Esophagus squamous epithelium (tissue), 5 donors: Measurements from ENCODE around the gene DRD2. TPM values are rescaled to one million over a fixed set of nuclear protein-coding genes. Genes with fewer than 3 reads are reported as not detected.

Experiments
- DNase-seq: peaks from one replicate; lab custom pipeline; 2025; lab: John Stamatoyannopoulos, UW
- H3K27ac ChIP-seq, 4 donors: fragments of 200-600 bp; sonication (generic); one replicate each; pipeline ENCODE4 v1.5.1; 2016 to 2019; ENCODE audit warnings: mild to moderate bottlenecking in 1 of 4
- H3K27me3 ChIP-seq, 4 donors: fragments of 200-600 bp; sonication (generic); 1 replicate in 3 of 4; 2 replicates in 1 of 4; pipeline versions ENCODE4 v1.5.1 to v1.6.0; 2017 to 2021; ENCODE audit warnings: antibody characterized with exemption in 1 of 4
- H3K36me3 ChIP-seq, 3 donors: fragments of 200-600 bp; sonication (generic); one replicate each; pipeline ENCODE4 v1.5.1; 2016 to 2019
- H3K4me1 ChIP-seq, 3 donors: fragments of 200-600 bp; sonication (generic); one replicate each; pipeline ENCODE4 v1.5.1; 2017 to 2019
- H3K4me3 ChIP-seq, 4 donors: fragments of 200-600 bp; sonication (generic); 1 replicate in 3 of 4; 2 replicates in 1 of 4; pipeline ENCODE4 v1.5.1; 2016 to 2019; ENCODE audit warnings: mild to moderate bottlenecking in 2 of 4, moderate library complexity in 1 of 4
- H3K9me3 ChIP-seq, 3 donors: fragments of 200-600 bp; sonication (generic); one replicate each; pipeline ENCODE4 v1.5.1; 2016 to 2019
- POLR2A ChIP-seq, 4 donors: fragments of 450-650 bp; IDR thresholded peaks; one replicate each; pipeline ENCODE4 v1.6.1; 2017; ENCODE audit warnings: antibody characterized with exemption in 4 of 4, mild to moderate bottlenecking in 4 of 4, moderate library complexity in 3 of 4
- WGBS, 2 donors: methylation state at CpG; one replicate each; pipeline ENCODE4 v1.1.5; 2018; 5-methylcytosine and 5-hydroxymethylcytosine counted together
- intact Hi-C: fragments of 100-400 bp; cut with DNase I; formaldehyde crosslinking; loops from one replicate; pipeline ENCODE4 v1.15.0; 2022
- total RNA-seq, 4 donors: library from RNA; depleted of rRNA; stranded (reverse); fragments of >200 nt; gene quantifications; one replicate each; pipeline ENCODE4 v1.1.0, GENCODE V29; 2016
- TF ChIP-seq, protein P1 (sequence below), 6 experiments: fragments of 450-650 bp in 4 of 6; fragments of 200-600 bp in 2 of 6; sonication (generic) in 2 of 6; IDR thresholded peaks; one replicate each; pipeline ENCODE4 v1.5.1; 2016 to 2019; ENCODE audit warnings: antibody characterized with exemption in 6 of 6, mild to moderate bottlenecking in 4 of 6, moderate library complexity in 4 of 6
- donor health status: DM: yes; HTN: yes; CAD: no.

The DRD2 gene
- total RNA-seq, 4 donors from 2014 or later: 0.38 TPM; not detected in 3

DNA sequence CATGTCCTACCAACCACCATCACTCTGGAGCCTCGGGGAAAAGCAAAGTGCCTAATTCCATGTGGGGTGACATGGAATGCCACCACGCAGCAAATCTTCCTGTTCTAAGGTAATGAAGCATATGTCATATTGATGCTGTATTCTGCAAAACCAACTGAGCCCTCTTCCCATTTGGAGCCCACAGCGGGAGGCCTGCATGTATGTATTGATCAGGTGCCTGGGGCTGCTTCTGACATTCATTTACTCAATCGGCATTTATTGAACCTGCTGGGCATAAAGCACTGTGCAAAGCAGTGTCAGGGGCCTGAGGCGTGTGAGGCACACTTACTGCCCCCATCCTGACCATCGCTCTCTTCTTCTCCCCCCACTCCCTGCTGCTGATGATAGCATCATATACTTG, 48.5 kb downstream of the DRD2 start:
- no peak for TF ChIP-seq POLR2A (IDR thresholded peaks at IDR 0.05)
- TF ChIP-seq, protein P1, sequence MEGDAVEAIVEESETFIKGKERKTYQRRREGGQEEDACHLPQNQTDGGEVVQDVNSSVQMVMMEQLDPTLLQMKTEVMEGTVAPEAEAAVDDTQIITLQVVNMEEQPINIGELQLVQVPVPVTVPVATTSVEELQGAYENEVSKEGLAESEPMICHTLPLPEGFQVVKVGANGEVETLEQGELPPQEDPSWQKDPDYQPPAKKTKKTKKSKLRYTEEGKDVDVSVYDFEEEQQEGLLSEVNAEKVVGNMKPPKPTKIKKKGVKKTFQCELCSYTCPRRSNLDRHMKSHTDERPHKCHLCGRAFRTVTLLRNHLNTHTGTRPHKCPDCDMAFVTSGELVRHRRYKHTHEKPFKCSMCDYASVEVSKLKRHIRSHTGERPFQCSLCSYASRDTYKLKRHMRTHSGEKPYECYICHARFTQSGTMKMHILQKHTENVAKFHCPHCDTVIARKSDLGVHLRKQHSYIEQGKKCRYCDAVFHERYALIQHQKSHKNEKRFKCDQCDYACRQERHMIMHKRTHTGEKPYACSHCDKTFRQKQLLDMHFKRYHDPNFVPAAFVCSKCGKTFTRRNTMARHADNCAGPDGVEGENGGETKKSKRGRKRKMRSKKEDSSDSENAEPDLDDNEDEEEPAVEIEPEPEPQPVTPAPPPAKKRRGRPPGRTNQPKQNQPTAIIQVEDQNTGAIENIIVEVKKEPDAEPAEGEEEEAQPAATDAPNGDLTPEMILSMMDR (IDR thresholded peaks at IDR 0.05): no peak
- 87 to 90% methylated on average over 6 of the region's 6 CpGs for WGBS, 2 donors
- no peaks in the 10 kb centered on the region for H3K4me1 ChIP-seq
- no peaks in the 10 kb centered on the region for H3K36me3 ChIP-seq
- no peak for DNase-seq
- no peak overlapping the region for H3K27ac ChIP-seq
- no peak overlapping the region for H3K4me3 ChIP-seq
- H3K27me3 ChIP-seq: peaks cover 0 to 30% (median 0%) of the 10 kb centered on the region in 4 donors
- intact Hi-C loops: no loop called here
- H3K9me3 ChIP-seq: no peaks in the 10 kb centered on the region

DNA sequence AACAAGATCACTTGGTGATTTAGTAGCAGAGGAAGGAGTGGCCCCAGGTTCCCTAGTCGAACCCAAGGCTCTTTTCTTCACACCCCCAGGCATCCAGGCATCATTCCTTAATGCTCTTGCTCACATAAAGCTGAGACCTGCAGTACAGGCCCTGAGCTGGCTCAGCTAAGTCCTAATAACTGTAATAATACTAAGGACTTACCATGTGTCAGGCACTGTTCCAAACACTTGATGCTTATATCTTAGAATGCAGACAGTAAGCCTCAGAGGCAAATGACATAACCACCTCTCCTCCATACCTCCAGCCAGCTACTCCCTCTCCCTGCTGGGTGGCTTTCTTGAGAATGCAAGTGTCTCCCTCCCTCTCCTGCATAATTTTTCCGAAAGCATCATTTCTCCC, 54.4 kb downstream of the DRD2 start:
- Histone ChIP-seq H3K4me3 (no peak overlapping the region), H3K4me1 (no peaks in the 10 kb centered on the region), H3K27me3 (peaks cover 0 to 45% (median 0%) of the 10 kb centered on the region in 4 donors), H3K27ac (no peak overlapping the region), H3K9me3 (no peaks in the 10 kb centered on the region), H3K36me3 (no peaks in the 10 kb centered on the region)
- 41 to 54% methylated on average over 2 of the region's 2 CpGs for WGBS, 2 donors
- TF ChIP-seq, protein P1 (IDR thresholded peaks at IDR 0.05): no peak
- DNase-seq: no peak
- intact Hi-C loops: no loop called here

DNA sequence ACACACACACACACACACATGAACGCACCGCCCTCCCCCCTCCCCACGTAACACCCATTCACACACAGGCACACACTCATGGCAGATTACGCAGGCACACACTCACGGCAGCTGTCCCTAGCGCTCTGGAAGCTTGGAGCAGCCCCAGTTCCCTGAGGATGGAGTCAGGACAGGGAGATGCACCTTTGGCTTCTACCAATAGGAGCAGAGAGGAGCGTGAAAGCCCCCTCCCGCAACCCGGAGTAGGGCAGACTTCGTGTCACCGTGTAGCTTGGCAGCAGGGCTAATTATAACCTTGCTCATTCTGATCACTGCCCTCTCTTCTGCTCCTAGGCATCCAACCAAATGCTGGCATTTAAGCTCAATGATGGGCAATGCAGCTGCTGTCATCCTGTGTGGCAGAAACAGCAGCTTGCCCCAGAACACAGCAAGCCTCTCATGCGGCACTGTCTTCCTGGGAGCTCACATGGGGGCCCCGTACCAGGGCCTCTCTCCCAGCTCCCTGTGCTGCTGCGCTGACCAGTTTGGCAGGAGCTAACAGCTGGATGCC, 55.7 kb downstream of the DRD2 start:
- Histone ChIP-seq H3K9me3 (no peaks in the 10 kb centered on the region), H3K27ac (no peak overlapping the region), H3K36me3 (no peaks in the 10 kb centered on the region), H3K27me3 (peaks cover 0 to 53% (median 0%) of the 10 kb centered on the region in 4 donors), H3K4me3 (no peak overlapping the region), H3K4me1 (no peaks in the 10 kb centered on the region)
- no peak for DNase-seq
- WGBS, 2 donors: 71 to 79% methylated on average over 3 to 11 of the region's 14 CpGs
- intact Hi-C loops: no loop called here
- TF ChIP-seq, protein P1 (IDR thresholded peaks at IDR 0.05): no peak
- TF ChIP-seq POLR2A (IDR thresholded peaks at IDR 0.05): no peak

DNA sequence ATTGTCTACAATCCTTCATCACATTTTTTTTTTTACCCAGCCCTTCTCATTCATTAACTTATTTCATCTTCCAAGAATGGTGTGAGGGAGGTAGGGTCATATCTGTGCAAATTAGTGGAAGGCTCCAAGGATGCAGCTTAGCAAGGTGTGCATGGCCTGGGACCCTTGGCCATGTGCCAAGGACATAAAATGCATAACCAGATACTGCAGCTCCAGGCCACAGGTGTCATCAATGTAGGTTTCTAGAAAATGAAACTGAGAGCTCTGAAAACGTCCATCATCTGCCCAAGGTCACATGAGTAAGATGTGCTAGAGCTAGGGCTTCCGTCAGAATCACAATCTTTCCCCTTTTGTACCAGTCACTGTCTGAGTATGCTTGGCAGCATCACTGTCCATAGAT, 57.8 kb downstream of the DRD2 start:
- intact Hi-C loops: no loop called here
- H3K4me3 ChIP-seq: no peak overlapping the region
- DNase-seq: no peak
- H3K36me3 ChIP-seq: no peaks in the 10 kb centered on the region
- no peaks in the 10 kb centered on the region for H3K4me1 ChIP-seq
- 65 to 75% methylated on average over 2 of the region's 2 CpGs for WGBS, 2 donors
- H3K9me3 ChIP-seq: no peaks in the 10 kb centered on the region
- TF ChIP-seq, protein P1 (IDR thresholded peaks at IDR 0.05): no peak
- no peak overlapping the region for H3K27ac ChIP-seq
- H3K27me3 ChIP-seq: peaks cover 0 to 59% (median 0%) of the 10 kb centered on the region in 4 donors

DNA sequence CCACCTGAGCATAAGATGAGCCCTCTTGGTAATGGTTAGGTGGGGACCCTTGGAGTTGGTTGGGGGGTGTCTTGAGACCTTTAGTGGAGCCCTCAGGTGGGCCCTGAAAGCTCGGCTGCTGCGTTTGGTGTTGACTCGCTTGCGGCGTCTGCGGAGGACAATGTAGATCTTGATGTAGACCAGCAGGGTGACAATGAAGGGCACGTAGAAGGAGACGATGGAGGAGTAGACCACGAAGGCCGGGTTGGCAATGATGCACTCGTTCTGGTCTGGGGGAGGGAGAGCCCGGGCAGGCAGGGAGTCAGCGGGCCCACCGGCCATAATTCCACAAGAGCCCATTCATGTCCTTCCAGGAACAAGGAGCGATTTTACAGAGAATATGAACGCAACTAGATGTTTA, 59.9 kb downstream of the DRD2 start:
- TF ChIP-seq, protein P1 (IDR thresholded peaks at IDR 0.05): no peak
- no peak for TF ChIP-seq POLR2A (IDR thresholded peaks at IDR 0.05)
- H3K27me3 ChIP-seq: peaks cover 0 to 53% (median 0%) of the 10 kb centered on the region in 4 donors
- WGBS, 2 donors: 89 to 94% methylated on average over 10 to 12 of the region's 16 CpGs
- no peaks in the 10 kb centered on the region for H3K4me1 ChIP-seq
- no peak for DNase-seq
- intact Hi-C loops: no loop called here
- no peak overlapping the region for H3K27ac ChIP-seq
- no peaks in the 10 kb centered on the region for H3K9me3 ChIP-seq
- H3K4me3 ChIP-seq: no peak overlapping the region
- no peaks in the 10 kb centered on the region for H3K36me3 ChIP-seq
